GM21723 (cell line): ENCODE data around the gene ROBO2.

Source experiments
- ATAC-seq: cut with Tn5 transposase; IDR thresholded peaks from one replicate; pipeline ENCODE4 v1.9.1; 2021; ENCODE audit warnings: mild to moderate bottlenecking, moderate library complexity; ENCODE audit not compliant: unreplicated experiment

Gene ROBO2

DNA sequence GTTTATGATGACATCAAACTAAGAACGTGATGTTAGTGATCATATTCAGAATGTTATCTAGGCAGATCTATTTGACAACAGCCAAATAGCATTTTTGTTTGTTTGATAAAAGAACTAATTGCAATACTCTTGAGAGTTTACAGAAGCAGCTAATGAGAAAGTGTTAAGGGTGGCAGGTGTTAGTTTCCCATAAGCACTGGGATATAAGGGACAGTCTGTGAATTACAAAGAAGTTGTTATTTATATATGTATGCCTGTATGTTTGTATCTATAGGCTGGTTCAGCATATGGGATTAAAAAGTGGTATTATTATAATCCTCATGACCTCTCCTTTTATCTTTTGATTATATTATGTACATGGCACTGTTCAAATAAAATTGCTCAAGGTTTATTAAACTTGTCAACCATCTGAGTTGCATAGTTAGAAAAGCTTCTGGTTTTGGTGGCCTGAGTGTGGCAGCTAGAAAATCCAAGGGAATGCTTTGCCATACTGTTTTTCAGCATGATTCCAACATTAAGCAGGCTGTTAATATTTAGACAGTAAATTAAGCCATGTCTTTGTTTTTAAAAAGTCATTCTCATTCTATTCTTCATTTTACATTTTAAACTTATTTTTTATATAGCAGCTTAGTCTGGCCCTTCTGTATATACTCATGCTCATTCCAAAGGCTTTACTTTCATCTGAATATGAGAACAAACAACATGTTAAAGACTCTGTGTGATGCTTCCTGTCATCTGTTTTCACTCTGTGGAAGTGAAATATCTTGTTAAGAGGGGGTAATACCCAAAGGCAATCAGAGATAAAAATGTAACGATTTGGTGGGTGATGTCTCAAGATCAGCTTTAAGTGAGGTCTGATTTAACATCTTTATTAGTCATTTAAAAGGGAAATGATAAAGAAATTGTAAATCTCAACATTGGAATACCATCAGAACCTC is 13.1 kb downstream of the ROBO2 start:
- ATAC-seq, result no peak

DNA sequence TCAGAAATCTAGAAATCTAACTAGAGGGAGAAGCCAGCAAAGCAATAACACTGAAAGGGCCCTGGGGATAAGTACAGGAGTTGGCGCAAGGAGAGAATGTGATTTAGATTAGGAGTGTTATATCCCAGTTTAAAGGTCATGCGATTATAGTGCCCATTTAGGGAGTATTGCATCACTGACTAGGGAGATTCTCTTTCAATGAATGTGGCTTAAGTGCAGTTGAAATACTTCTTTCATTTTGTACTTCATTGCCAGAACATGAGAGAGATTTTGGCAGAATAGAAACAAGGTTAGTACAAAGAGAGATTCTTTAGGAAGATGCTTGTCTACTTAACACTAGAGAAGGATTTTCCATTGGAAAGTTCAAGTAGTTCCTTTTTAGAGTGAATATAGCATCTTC is 13.9 kb downstream of the ROBO2 start:
- ATAC-seq, result no peak

DNA sequence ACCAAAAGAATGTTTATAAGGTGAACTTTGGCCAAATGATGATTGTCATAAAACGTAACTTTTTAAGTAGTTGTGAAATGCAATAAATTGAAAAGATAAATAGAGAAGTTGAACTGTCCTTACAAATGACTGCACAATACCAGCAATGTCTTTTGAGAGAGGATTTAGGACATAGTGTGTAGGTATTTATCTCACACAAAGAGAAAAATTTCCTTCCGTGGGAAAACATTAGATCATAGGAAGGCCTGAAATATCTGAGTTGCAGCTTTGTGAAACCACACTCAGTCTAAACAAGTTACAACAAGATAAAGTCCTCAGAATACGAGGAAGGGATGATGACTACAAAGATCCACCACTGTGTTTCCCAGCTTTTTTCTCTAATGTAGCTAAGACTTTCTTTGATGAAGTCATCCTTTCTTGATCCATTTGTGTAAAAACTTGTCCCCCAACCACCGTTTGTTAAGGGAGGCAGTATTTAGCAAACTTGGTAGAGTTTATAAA is 16.0 kb downstream of the ROBO2 start:
- no peak for ATAC-seq

DNA sequence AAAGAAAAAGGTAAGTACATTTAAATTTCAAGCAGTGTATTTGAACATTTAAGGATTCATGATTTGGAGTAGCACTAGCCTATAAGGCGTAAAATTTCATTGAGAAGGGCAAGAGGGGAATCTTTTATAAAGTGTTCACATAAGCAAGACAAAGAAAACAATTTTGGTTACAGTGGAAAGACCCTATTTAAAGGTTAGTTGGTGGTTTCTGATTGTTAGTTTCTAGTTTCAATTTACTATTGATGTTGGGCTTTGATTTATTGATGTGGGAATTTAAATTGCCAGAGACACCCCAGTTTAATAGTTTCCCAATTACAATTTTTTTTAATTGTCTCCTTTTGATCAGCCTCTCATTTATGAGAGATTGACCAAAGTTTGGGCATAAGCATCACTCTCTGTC is 19.5 kb downstream of the ROBO2 start:
- ATAC-seq, result no peak

DNA sequence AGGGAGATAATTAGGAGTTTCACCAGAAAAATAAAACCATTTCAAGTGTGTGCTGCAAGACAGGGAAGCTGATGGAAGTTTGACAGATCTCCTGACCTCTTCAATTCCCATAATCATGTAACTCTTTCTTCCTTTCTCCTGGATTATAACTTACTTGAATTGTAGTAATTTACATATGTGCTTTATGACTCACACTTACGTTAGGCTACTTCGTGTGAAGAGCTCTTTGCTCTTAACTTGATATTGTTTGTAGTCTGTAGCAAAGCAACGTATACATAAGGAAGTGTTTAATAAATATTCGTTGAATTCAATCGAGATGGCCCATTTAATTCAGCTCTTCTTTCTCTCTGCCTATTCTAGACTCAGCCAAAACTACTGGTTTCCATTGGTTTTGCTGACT is 23.5 kb downstream of the ROBO2 start:
- no peak for ATAC-seq

DNA sequence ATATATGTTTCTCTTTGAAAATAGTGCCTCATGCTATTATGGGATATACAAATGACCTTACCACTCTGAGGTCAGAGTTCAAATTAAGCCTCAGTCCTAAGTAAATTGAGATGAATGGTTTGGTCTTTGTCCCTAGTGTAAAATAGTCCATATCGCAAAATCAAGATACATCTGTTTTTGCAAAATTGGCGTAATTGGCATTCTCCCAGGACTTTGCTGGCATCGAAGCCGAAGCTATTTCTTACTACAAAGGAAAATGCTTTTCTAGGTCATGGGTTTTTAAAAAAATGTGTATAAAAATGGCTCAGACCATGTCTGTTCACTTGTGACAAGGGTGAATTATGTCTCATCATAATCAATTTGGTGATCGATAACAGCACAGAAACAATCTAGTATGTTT is 25.9 kb downstream of the ROBO2 start:
- ATAC-seq, result no peak

DNA sequence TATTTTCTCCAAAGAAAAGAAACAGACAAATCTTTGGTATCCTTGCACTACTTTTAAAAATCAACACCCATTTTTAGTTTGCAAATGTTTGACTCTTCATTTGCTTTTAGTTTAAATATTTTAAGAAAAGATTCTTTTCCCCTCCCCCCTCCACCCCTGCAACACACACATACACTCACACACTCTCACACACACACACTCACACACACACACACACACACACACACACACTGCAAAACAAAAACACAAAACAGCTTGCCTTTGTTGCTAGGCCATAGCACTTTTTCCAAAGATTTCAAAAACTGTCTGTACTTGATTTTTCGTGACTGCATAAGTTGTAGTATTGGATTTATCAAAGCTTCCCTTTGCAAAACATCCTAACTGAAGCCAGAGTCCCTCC is 26.9 kb downstream of the ROBO2 start:
- no peak for ATAC-seq

DNA sequence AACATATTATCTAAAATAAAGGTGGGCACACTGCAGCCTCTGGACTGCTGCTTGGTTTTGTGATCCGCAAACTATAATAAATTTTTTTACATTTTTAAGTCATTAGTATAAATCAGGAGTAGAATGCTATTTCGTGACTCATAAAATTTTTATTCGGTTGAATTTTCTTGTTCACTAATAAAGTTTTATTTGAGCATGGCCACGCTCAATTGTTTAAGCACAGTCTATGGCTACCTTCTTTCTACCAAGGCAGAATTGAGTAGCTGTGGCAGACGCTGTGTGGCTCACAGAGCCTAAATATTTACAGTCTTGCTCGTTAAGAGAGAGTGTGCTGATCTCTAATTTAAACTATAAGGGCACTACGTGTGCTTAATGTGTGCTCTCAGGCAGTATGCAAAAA is 28.9 kb downstream of the ROBO2 start:
- ATAC-seq, result no peak

DNA sequence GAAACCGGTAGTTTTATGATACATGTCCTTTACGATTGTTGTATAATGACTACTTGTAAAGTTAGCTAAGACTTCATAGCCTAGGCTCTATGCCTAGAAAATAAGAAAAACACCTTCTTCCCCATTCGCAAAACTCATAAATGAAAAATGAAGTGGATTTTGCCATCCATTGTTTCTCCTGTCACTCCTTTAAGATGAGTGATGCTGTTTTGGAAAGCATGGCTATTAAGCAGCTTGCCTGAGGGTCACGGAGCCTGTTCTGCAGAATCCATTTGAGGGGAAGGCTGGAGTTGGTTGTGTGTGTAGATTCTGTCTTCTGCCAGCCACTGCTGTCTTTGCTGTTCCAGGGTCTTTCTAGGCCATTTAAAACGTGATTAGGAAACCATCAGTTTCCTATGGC is 31.5 kb downstream of the ROBO2 start:
- no peak for ATAC-seq

DNA sequence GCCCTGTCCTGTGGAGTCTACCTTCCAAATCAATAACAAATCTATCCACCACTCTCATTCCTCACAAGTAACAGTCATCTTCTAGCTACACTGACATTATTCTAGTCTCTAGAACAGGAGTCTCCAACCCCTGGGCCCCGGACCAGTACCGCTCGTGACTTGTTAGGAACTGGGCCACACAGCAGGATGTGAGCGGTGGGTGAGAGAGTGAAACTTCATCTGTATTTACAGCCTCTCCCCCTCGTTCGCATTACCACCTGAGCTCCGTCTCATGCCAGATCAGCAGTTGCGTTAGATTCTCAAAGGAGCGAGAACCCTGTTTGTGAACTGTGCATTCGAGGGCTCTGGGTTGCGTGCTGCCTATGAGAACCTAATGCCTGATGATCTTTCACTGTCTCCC is 31.9 kb downstream of the ROBO2 start:
- ATAC-seq, result no peak

DNA sequence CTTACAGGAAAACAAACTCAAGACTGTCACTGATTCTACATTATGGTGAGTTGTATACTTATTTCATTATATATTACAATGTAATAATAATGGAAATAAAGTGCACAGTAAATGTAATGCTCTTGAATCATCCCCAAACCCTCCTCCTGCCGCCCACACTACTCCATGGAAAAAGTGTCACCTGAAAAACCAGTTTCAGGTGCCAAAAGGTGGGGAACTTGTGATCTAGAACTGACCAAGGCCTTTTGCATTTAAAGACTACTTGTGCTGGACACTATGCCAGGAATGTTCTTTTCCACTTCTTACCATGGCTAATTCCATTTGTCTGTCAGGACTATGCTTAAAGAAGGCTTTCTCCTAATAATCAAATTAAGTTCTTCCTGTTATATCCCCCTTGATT is 32.3 kb downstream of the ROBO2 start:
- ATAC-seq, result no peak

DNA sequence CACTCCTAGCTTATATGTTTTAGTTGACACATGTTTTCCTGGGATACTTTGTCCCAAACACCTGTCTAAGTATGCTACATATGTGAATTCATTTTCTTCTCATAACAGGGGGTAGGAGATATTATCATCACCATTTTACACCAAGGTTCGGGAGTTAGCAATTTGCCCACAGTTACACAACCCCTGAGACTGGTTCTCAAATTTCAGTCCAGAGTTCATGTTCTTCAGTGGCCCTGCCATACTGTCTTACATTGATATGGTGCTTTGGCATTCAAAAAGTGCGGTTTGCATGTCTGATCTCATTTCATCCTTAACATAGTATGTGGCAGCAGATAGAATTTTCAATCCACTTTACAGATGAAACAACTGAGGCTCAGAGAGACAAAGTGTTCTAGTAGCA is 38.4 kb downstream of the ROBO2 start:
- ATAC-seq, result no peak

DNA sequence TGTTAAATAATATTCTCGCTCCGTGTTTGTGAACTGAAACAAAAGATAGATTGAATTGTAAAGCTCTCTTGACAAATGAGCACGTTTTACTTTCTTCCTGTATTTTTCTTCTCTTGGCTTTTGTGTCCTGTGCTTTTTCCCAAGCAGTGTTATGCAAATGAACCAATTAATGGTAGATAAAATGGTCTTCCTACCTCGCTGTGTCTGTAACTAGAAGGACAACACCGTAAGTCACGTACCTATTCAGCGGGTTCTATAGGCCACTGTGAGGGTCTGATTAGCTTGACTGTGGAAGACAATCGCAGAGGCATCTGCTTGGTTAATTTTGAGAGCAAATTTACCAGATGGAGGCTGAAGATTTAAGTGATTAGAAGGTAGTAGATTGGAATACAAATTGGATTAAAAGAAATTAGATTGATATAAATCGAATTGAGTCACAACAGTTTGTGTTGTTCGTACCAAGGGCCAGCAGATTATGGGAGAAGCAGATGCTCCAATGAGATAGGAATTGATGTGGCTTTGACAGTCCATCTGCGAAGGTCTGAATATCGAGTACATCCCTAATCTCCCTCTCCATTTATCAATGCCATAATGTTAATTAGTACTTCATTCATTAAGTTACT is 40.2 kb downstream of the ROBO2 start:
- ATAC-seq, result no peak

DNA sequence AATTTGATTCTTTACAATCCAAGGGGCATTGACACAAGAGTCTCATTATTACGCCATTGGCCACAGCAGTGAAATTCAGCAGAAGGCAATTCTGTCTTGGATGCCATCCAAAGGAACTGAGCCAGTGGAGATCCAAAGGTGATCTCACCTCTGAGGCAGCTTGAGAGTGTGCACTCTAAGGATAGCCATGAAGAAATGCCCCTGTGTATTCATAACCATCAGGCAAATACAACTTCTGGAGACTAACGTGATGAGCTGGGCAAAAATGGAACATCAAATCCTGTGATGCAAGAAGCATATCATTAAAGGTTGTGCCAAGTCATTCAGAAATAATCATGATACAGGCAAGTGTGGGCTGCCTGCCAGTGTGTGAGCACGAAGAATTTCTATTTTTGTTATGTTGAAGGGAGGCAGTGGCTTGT is 41.4 kb downstream of the ROBO2 start:
- no peak for ATAC-seq

DNA sequence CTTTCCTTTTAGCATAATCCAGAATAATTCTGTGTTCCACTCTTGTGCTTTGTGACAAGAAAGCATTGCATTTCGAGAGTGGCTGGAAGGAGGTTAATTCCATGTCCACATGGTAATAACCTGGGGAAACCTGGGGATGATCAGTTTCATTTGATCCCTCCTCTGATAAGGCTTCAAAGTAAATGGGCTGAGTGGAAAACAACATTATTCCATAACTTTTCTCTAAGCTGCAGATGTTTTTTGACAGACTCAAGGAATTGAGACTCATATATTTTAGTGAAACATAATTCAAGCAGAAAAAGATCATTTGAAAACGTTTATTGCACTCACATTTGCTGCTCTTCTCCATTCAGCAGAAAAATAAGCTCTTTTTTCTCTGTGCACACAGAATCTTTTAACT is 44.6 kb downstream of the ROBO2 start:
- no peak for ATAC-seq

DNA sequence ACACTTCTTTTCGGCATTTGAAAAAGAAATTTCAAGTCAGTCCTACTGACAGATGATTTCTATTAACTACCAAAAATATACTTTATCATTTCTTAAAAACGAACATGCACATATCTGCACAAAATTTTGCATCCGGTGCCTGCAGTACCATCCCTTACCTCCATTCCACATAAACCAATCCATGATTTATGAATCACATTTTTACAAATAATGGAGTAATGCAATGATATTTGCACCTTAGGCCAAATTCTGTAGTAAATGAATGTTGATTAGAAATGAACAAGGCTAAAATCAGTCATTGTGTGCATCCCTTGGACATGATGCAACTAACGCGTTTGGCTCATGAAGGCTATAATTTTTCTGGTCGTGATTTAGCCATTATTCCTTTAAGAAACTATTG is 46.5 kb downstream of the ROBO2 start:
- ATAC-seq, result no peak

DNA sequence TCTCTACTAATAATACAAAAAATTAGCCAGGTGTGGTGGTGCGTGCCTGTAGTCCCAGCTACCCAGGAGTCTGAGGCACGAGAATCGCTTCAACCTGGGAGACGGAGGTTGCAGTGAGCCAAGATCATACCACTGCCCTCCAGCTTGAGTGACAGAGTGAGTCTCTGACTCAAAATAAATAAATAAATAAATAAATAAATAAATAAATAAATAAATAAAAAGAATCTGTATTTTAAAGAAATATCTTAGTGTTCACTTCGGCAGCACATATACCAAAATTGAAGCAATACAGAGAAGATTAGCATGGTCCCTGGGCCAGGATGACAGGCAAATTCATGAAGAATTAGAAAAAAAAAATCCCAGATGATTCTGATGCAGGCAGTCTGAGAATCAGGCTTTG is 51.9 kb downstream of the ROBO2 start:
- ATAC-seq, result no peak

DNA sequence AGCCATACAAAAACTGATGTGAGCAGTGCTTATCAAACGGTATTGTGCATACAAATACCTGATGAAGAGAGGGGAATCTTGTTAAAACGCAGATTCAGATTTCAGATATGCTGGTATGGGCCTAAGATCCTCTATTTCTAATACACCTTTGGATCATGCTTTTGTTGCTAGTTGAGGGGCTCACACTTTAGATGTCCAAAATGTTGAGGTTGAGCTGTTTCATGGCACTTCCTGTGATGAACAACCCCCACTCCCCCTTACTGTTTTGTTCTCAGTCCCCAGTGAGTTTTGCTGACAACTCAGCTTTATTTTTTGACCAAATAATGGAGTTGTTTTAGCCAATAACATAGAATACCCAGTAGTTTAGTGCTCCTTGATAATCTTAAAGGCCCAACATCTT is 53.2 kb downstream of the ROBO2 start:
- ATAC-seq, result no peak

DNA sequence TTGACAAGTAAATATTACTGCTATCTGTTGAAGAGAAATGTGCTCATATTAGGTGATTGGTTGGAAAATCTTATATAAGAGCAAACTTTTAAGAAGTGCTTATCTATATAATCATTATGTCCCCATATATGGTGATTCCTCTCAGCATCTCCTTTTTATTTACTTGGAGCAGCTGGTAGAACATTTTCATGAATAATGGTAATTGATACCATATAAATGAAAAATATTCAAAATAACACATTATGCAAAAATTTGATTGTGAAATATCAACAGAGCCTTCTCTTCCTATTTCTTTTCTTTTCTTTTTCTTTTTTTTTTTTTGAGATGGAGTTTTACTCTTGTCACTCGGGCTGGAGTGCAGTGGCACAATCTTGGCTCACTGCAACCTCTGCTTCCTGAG is 56.2 kb downstream of the ROBO2 start:
- ATAC-seq, result no peak

DNA sequence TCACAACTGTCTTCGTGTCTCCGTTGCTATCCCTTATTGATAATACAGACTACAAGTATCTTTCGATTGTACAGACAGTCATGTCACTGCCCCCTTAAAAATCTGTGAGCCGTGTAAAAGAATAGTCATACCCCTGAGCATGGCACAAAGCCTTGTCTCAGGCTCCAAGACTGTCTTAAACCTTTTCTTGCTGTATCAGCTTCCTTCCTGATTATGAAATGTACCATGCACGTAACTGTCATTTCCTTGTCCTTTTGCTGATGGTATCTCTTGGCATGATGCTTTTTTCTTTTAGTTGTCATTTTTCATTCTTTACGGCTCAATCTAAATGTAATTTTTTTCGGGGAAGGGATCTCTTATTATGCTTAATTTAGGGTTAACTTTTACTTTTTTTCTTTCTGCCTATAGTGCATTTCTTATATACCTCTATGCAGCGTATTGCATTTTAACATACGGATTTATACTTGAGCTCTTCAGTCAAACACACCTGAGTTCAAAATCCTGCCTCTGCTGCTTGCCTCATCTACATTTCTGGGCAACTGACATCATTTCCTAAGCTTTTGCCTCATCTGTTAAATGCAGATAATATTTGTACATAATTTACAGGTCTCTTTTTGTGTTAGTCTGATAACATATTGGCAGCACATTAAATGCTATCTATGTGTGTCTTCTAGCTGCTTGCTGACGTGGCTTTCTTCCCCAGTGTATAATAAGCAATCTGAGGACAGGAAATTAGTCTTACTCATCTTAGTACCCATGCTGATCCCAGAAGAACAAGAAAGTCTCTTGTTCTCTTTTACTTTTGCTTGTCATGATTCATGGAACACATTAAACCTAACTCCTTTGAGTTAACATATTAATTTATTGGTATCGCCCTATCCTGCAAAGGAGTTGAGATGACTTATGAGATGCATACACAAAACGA is 57.3 kb downstream of the ROBO2 start:
- no peak for ATAC-seq
